CD14-positive monocyte (primary cell): ENCODE measurements around the gene TMEM238. TPM values are rescaled to one million over a fixed set of nuclear protein-coding genes. Genes with fewer than 3 reads are reported as not detected.
A peak's percentile ranks its signal among the peaks of the same experiment; 100 is the strongest.

ENCODE experiments used
- DNase-seq, 3 donors: peaks; one replicate each; pipeline ENCODE4 v3.0.0-alpha.2; 2011 to 2022
- H2AFZ ChIP-seq: 2 replicates; pipeline ENCODE4 v1.6.0; 2012; ENCODE audit warnings: mild to moderate bottlenecking, low read depth, low read length, inconsistent platforms; ENCODE audit not compliant: insufficient read depth, poor library complexity, severe bottlenecking
- H3K27ac ChIP-seq, 2 donors: 1 replicate in 1 of 2; 2 replicates in 1 of 2; pipeline ENCODE4 v1.5.1; 2012 to 2013; ENCODE audit warnings: low read length in 2 of 2, control low read depth in 1 of 2, inconsistent platforms in 1 of 2, low read depth in 1 of 2, mild to moderate bottlenecking in 1 of 2
- H3K27me3 ChIP-seq, 2 donors: one replicate each; pipeline versions ENCODE4 v1.6.0 to v1.6.1; 2011 to 2013; ENCODE audit warnings: low read length in 2 of 2; ENCODE audit not compliant: control insufficient read depth in 2 of 2, insufficient read depth in 2 of 2
- H3K36me3 ChIP-seq, 2 donors: replicated peaks in 1 of 2; 1 replicate in 1 of 2; 2 replicates in 1 of 2; pipeline versions ENCODE4 v1.5.1 to v1.6.1; 2012 to 2013; ENCODE audit warnings: low read length in 2 of 2, control low read depth in 1 of 2, inconsistent platforms in 1 of 2, mild to moderate bottlenecking in 1 of 2; ENCODE audit not compliant: insufficient read depth in 2 of 2, control insufficient read depth in 1 of 2
- H3K4me1 ChIP-seq, 2 donors: 1 replicate in 1 of 2; 2 replicates in 1 of 2; pipeline versions ENCODE4 v1.5.1 to v1.6.1; 2012 to 2013; ENCODE audit warnings: low read length in 2 of 2, control low read depth in 1 of 2, inconsistent platforms in 1 of 2, mild to moderate bottlenecking in 1 of 2, moderate library complexity in 1 of 2; ENCODE audit not compliant: insufficient read depth in 2 of 2, control insufficient read depth in 1 of 2
- H3K4me2 ChIP-seq: replicated peaks from 2 replicates; pipeline ENCODE3; 2012; ENCODE audit warnings: low read length, moderate library complexity, mild to moderate bottlenecking; ENCODE audit not compliant: poor library complexity, severe bottlenecking; ENCODE audit errors: extremely low read depth
- H3K4me3 ChIP-seq, 3 experiments: fragments of 200-600 bp in 1 of 3; sonication (generic) in 1 of 3; replicated peaks in 1 of 3; 1 replicate in 2 of 3; 2 replicates in 1 of 3; pipeline ENCODE4 v1.5.1; 2011 to 2013; ENCODE audit warnings: low read length in 3 of 3, mild to moderate bottlenecking in 3 of 3, control low read depth in 2 of 3, low read depth in 2 of 3, inconsistent platforms in 1 of 3, moderate library complexity in 1 of 3
- H3K79me2 ChIP-seq: 2 replicates; pipeline ENCODE4 v1.6.0; 2012; ENCODE audit warnings: mild to moderate bottlenecking, control low read depth, inconsistent platforms, low read length, moderate library complexity; ENCODE audit not compliant: insufficient read depth
- H3K9ac ChIP-seq: 2 replicates; pipeline ENCODE4 v1.6.0; 2017; ENCODE audit warnings: low read length, mild to moderate bottlenecking; ENCODE audit not compliant: insufficient read depth, poor library complexity, severe bottlenecking
- H3K9me3 ChIP-seq, 2 donors: replicated peaks in 1 of 2; 1 replicate in 1 of 2; 2 replicates in 1 of 2; pipeline versions ENCODE4 v1.5.1 to v1.6.1; 2012 to 2013; ENCODE audit warnings: low read length in 2 of 2, control low read depth in 1 of 2; ENCODE audit not compliant: control insufficient read depth in 1 of 2, insufficient read depth in 1 of 2
- H4K20me1 ChIP-seq: 2 replicates; pipeline ENCODE4 v1.6.0; 2012; ENCODE audit warnings: mild to moderate bottlenecking, low read length, control low read depth, moderate library complexity; ENCODE audit not compliant: insufficient read depth
- H3K27ac Mint-ChIP-seq, 7 donors: one replicate each; pipeline ENCODE4 v1.8.0; 2020; ENCODE audit warnings: mild to moderate bottlenecking in 7 of 7, mixed read lengths in 7 of 7, moderate library complexity in 6 of 7, inconsistent platforms in 2 of 7
- H3K27me3 Mint-ChIP-seq, 3 donors: one replicate each; pipeline ENCODE4 v1.8.0; 2021 to 2022; ENCODE audit warnings: low read depth in 3 of 3, mild to moderate bottlenecking in 3 of 3, mixed read lengths in 3 of 3, moderate library complexity in 3 of 3, inconsistent platforms in 1 of 3
- H3K36me3 Mint-ChIP-seq, 2 donors: one replicate each; pipeline ENCODE4 v1.8.0; 2020; ENCODE audit warnings: mixed read lengths in 2 of 2, inconsistent platforms in 1 of 2, mild to moderate bottlenecking in 1 of 2
- H3K4me1 Mint-ChIP-seq: one replicate; pipeline ENCODE4 v1.8.0; 2020; ENCODE audit warnings: mild to moderate bottlenecking, mixed read lengths
- H3K4me3 Mint-ChIP-seq, 2 donors: one replicate each; pipeline ENCODE4 v1.8.0; 2020; ENCODE audit warnings: mild to moderate bottlenecking in 2 of 2, mixed read lengths in 2 of 2, moderate library complexity in 1 of 2
- H3K9me3 Mint-ChIP-seq, 7 donors: one replicate each; pipeline ENCODE4 v1.8.0; 2020 to 2022; ENCODE audit warnings: mixed read lengths in 7 of 7, mild to moderate bottlenecking in 6 of 7, moderate library complexity in 6 of 7, inconsistent platforms in 2 of 7
- WGBS: methylation state at CpG from one replicate; pipeline ENCODE4 v1.1.5; 2013; ENCODE audit warnings: missing lambda C conversion rate; ENCODE audit not compliant: insufficient coverage; 5-methylcytosine and 5-hydroxymethylcytosine counted together
- intact Hi-C, 2 donors: fragments of 100-400 bp; cut with micrococcal nuclease; formaldehyde crosslinking; loops; one replicate each; pipeline versions ENCODE4 v1.15.0 to v1.15.1; 2023
- polyA plus RNA-seq, 3 donors: library from polyadenylated mRNA; depleted of rRNA in 1 of 3; unstranded in 2 of 3; stranded (reverse) in 1 of 3; fragments of 300-500 nt in 2 of 3; fragments of >200 nt in 1 of 3; fragmentation: Illumina TruSeq in 2 of 3; gene quantifications; 1 replicate in 2 of 3; 2 replicates in 1 of 3; pipeline ENCODE4 v1.2.3, GENCODE V29; 2012 to 2021
- TF ChIP-seq, protein P1 (sequence below): fragments of 200-600 bp; IDR thresholded peaks from one replicate; pipeline ENCODE4 v1.8.0; 2022; ENCODE audit warnings: antibody characterized with exemption, mild to moderate bottlenecking

The TMEM238 gene
- polyA plus RNA-seq, 3 donors = not detected

- peaks cover 43 to 56% of the 10 kb centered on the region in 2 donors for H3K4me1 ChIP-seq
- H3K4me3 ChIP-seq = peak overlapping the region; percentile 43 to 95 (median 92)
- 13% methylated on average over 18 of the region's 34 CpGs for WGBS
- Mint-ChIP-seq H3K27ac (peak overlapping the region; percentile 90 to 99 (median 97)), H3K27me3 (peaks cover 4 to 14% (median 10%) of the 10 kb centered on the region in 3 donors), H3K4me3 (peak overlapping the region; percentile 100), H3K4me1 (peaks cover 57% of the 10 kb centered on the region), H3K9me3 (peaks cover 0 to 2% (median 0%) of the 10 kb centered on the region in 7 donors), H3K36me3 (peaks cover 35 to 39% of the 10 kb centered on the region in 2 donors)
- intact Hi-C loops = loop anchor here (2.0 to 5.0 kb wide), 5 partner anchors 43 to 93 kb away; partner anchors contain the start of gene KMT5C (in 1 of the 2)
- peaks cover 30 to 32% of the 10 kb centered on the region in 2 donors for H3K36me3 ChIP-seq
- DNase-seq = peak; percentile 88 to 94 (median 88)
- H3K9me3 ChIP-seq = no peaks in the 10 kb centered on the region
- peak overlapping the region; percentile 99 for H3K4me2 ChIP-seq
- H2AFZ ChIP-seq = peak overlapping the region; percentile 90
- TF ChIP-seq, protein P1, sequence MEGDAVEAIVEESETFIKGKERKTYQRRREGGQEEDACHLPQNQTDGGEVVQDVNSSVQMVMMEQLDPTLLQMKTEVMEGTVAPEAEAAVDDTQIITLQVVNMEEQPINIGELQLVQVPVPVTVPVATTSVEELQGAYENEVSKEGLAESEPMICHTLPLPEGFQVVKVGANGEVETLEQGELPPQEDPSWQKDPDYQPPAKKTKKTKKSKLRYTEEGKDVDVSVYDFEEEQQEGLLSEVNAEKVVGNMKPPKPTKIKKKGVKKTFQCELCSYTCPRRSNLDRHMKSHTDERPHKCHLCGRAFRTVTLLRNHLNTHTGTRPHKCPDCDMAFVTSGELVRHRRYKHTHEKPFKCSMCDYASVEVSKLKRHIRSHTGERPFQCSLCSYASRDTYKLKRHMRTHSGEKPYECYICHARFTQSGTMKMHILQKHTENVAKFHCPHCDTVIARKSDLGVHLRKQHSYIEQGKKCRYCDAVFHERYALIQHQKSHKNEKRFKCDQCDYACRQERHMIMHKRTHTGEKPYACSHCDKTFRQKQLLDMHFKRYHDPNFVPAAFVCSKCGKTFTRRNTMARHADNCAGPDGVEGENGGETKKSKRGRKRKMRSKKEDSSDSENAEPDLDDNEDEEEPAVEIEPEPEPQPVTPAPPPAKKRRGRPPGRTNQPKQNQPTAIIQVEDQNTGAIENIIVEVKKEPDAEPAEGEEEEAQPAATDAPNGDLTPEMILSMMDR = no peak
- peaks cover 43% of the 10 kb centered on the region for H3K79me2 ChIP-seq
- H3K9ac ChIP-seq = peak overlapping the region; percentile 83
- peaks cover 43% of the 10 kb centered on the region for H4K20me1 ChIP-seq
- peak overlapping the region; percentile 63 to 93 for H3K27ac ChIP-seq
- no peaks in the 10 kb centered on the region for H3K27me3 ChIP-seq
Observed at GRCh38 chr19:55384920-55385723, 1.0 kb upstream of the TMEM238 start.

DNA sequence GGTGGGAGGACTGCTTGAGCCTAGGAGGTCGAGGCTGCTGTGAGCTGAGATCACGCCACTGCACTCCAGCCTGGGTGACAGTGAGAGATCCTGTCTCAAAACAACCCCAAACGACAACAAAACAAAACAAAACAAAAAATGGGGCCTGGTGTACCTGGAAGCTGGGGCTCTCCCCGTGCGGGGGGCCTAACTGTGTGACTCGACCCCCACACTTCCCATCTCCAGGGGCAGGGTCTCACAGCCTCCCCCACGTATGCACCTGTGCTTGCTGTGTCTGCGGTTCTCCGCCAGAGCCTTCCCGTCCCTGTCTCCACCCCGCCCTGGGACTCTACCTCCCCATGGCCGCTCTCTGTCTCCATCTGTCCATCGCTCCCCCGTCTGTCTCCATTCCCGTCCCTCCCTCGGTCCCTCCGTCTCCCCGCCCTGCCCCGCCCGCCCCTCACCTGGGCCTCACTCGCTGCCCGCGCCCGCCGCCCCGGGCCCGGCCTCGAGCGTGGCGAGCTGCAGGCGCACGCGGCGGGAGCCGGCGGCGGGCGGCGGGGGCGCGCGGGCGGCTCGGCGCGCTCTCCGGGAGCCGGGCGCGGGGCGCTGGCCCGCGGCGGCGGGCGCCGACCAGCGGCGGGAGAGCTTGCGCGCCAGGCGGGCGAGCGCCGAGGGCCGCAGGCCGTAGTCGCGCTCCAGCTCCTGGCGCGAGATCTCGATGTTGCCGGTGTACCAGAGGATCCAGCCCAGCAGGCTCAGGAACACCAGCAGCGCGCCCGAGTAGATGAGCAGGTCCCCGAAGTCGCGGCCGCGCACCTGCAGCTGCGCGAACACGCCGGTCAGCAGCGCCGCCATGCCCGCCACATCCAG is 587 bp downstream of the TMEM238 start:
- H3K4me3 Mint-ChIP-seq = peak overlapping the region; percentile 79 to 88
- 1% methylated on average over 79 of the region's 88 CpGs for WGBS
- peak; percentile 44 to 55 (median 46) for DNase-seq
- Histone ChIP-seq H4K20me1 (peaks cover 27% of the 10 kb centered on the region), H3K9me3 (no peaks in the 10 kb centered on the region), H3K36me3 (peaks cover 14 to 15% of the 10 kb centered on the region in 2 donors), H3K27me3 (peaks cover 0 to 2% of the 10 kb centered on the region in 2 donors), H3K9ac (peak overlapping the region; percentile 83), H3K4me2 (peak overlapping the region; percentile 99), H3K4me3 (peak overlapping the region; percentile 19 to 92 (median 27)), H2AFZ (peak overlapping the region; percentile 90), H3K79me2 (peaks cover 27% of the 10 kb centered on the region), H3K4me1 (peaks cover 41 to 46% of the 10 kb centered on the region in 2 donors), H3K27ac (no peak overlapping the region)
- H3K36me3 Mint-ChIP-seq = peaks cover 19 to 24% of the 10 kb centered on the region in 2 donors
- intact Hi-C loops = loop anchor here (2.0 to 5.0 kb wide), 5 partner anchors 41 to 91 kb away; partner anchors contain the start of gene KMT5C (in 1 of the 2)
- peak overlapping the region in 4 of 7 donors; percentile 50 to 79 (median 56) for H3K27ac Mint-ChIP-seq
- H3K9me3 Mint-ChIP-seq = peaks cover 0 to 3% (median 0%) of the 10 kb centered on the region in 7 donors
- TF ChIP-seq, protein P1 = no peak
- peaks cover 43% of the 10 kb centered on the region for H3K4me1 Mint-ChIP-seq
- H3K27me3 Mint-ChIP-seq = peaks cover 7 to 20% (median 13%) of the 10 kb centered on the region in 3 donors
